H1 (cell line): ENCODE measurements around the gene LRRC41. TPM values are rescaled to one million over a fixed set of nuclear protein-coding genes. Genes with fewer than 3 reads are reported as not detected.

ENCODE experiments used
- CTCF ChIA-PET: fragments of 300-600 bp; sonication (Branson Sonifier 250); formaldehyde crosslinking; loops from one replicate; lab custom pipeline; 2021; ENCODE audit not compliant: partially characterized antibody; lab: Charles Lee
- POLR2A ChIA-PET: fragments of 300-600 bp; sonication (Branson Sonifier 250); formaldehyde crosslinking; loops from one replicate; lab custom pipeline; 2021; ENCODE audit warnings: inconsistent platforms; ENCODE audit not compliant: partially characterized antibody; lab: Charles Lee
- DNase-seq, 2 experiments: peaks; one replicate each; pipeline versions ENCODE4 v3.0.0 to v3.0.0-alpha.2; 2010 to 2022; ENCODE audit warnings: low spot score in 2 of 2, low read depth in 1 of 2, mixed read lengths in 1 of 2
- FAIRE-seq: peaks from 2 replicates; lab custom pipeline; 2011; peaks lifted over from hg19 to GRCh38; lab: Jason Lieb, UNC
- H2AFZ ChIP-seq: 2 replicates; pipeline ENCODE4 v1.8.1; 2012; ENCODE audit warnings: low read length, inconsistent platforms
- H2AK5ac ChIP-seq: 2 replicates; pipeline ENCODE4 v1.6.1; 2013; ENCODE audit warnings: low read depth, low read length
- H2BK120ac ChIP-seq: replicated peaks from 2 replicates; pipeline ENCODE3; 2013; ENCODE audit warnings: low read depth, low read length, inconsistent platforms
- H2BK12ac ChIP-seq: 2 replicates; pipeline ENCODE4 v1.6.1; 2013; ENCODE audit warnings: low read depth, low read length
- H2BK15ac ChIP-seq: 2 replicates; pipeline ENCODE4 v1.6.1; 2013; ENCODE audit warnings: low read length
- H2BK20ac ChIP-seq: 2 replicates; pipeline ENCODE4 v1.6.1; 2013; ENCODE audit warnings: low read length
- H2BK5ac ChIP-seq: 2 replicates; pipeline ENCODE4 v1.6.1; 2013; ENCODE audit warnings: low read depth, low read length
- H3K14ac ChIP-seq: 2 replicates; pipeline ENCODE4 v1.6.1; 2013; ENCODE audit warnings: inconsistent platforms; ENCODE audit not compliant: insufficient read length
- H3K18ac ChIP-seq: 2 replicates; pipeline ENCODE4 v1.6.1; 2013; ENCODE audit warnings: low read length; ENCODE audit errors: extremely low read depth
- H3K23ac ChIP-seq: 2 replicates; pipeline ENCODE4 v1.6.1; 2013; ENCODE audit warnings: inconsistent platforms; ENCODE audit not compliant: insufficient read length
- H3K23me2 ChIP-seq: 2 replicates; pipeline ENCODE4 v1.6.1; 2013; ENCODE audit warnings: low read depth, low read length
- H3K27ac ChIP-seq: 2 replicates; pipeline ENCODE4 v1.6.1; 2011; ENCODE audit warnings: low read depth, low read length, inconsistent platforms
- H3K27me3 ChIP-seq, 4 experiments: replicated peaks in 1 of 4; 1 replicate in 1 of 4; 2 replicates in 3 of 4; pipeline versions ENCODE4 v1.6.1 to v1.8.1; 2011 to 2013; ENCODE audit warnings: low read length in 3 of 4, mild to moderate bottlenecking in 3 of 4, inconsistent platforms in 2 of 4, mixed read lengths in 2 of 4, moderate library complexity in 1 of 4; ENCODE audit not compliant: control insufficient read depth in 3 of 4, insufficient read depth in 3 of 4; ENCODE audit errors: extremely low read depth in 1 of 4
- H3K36me3 ChIP-seq, 4 experiments: 2 replicates each; pipeline versions ENCODE4 v1.6.1 to v1.8.1; 2011 to 2013; ENCODE audit warnings: mild to moderate bottlenecking in 4 of 4, low read length in 3 of 4, moderate library complexity in 2 of 4, control low read depth in 1 of 4, inconsistent platforms in 1 of 4; ENCODE audit not compliant: insufficient read depth in 4 of 4, control insufficient read depth in 2 of 4
- H3K4ac ChIP-seq: replicated peaks from 2 replicates; pipeline ENCODE3; 2013; ENCODE audit warnings: low read length, low read depth, mixed read lengths, inconsistent platforms; ENCODE audit not compliant: insufficient read length
- H3K4me1 ChIP-seq, 4 experiments: replicated peaks in 1 of 4; 1 replicate in 1 of 4; 2 replicates in 3 of 4; pipeline versions ENCODE4 v1.6.1 to v1.8.1; 2011 to 2013; ENCODE audit warnings: low read length in 3 of 4, inconsistent platforms in 2 of 4, mixed read lengths in 1 of 4; ENCODE audit not compliant: insufficient read depth in 4 of 4, control insufficient read depth in 3 of 4
- H3K4me2 ChIP-seq, 2 experiments: 2 replicates each; pipeline versions ENCODE4 v1.6.1 to v1.8.1; 2011 to 2013; ENCODE audit warnings: low read depth in 2 of 2, low read length in 2 of 2, control low read depth in 1 of 2, inconsistent platforms in 1 of 2, mild to moderate bottlenecking in 1 of 2; ENCODE audit not compliant: insufficient read depth in 1 of 2
- H3K4me3 ChIP-seq, 4 experiments: fragments of 200-600, 300-600 bp in 1 of 4; sonication (generic), shearing (Covaris generic), sonication (Bioruptor Twin) in 1 of 4; 2 replicates each; pipeline versions ENCODE4 v1.5.1 to v1.8.1; 2011 to 2016; ENCODE audit warnings: low read length in 4 of 4, low read depth in 3 of 4, control low read depth in 2 of 4, inconsistent platforms in 2 of 4, mild to moderate bottlenecking in 2 of 4, mixed read lengths in 1 of 4, moderate library complexity in 1 of 4; ENCODE audit not compliant: insufficient read depth in 2 of 4; ENCODE audit errors: extremely low read depth in 1 of 4
- H3K56ac ChIP-seq: replicated peaks from 2 replicates; pipeline ENCODE3; 2013; ENCODE audit warnings: low read depth, mild to moderate bottlenecking, mixed read lengths, low read length, inconsistent platforms; ENCODE audit not compliant: insufficient read length
- H3K79me1 ChIP-seq: 2 replicates; pipeline ENCODE4 v1.6.1; 2013; ENCODE audit warnings: low read depth, low read length, control low read depth
- H3K79me2 ChIP-seq, 2 experiments: 2 replicates each; pipeline versions ENCODE4 v1.6.1 to v1.8.1; 2012 to 2013; ENCODE audit warnings: low read length in 2 of 2, mild to moderate bottlenecking in 2 of 2, inconsistent platforms in 1 of 2; ENCODE audit not compliant: insufficient read depth in 2 of 2, control insufficient read depth in 1 of 2
- H3K9ac ChIP-seq, 4 experiments: replicated peaks in 1 of 4; 1 replicate in 1 of 4; 2 replicates in 3 of 4; pipeline versions ENCODE4 v1.6.1 to v1.8.1; 2011 to 2013; ENCODE audit warnings: low read depth in 3 of 4, low read length in 3 of 4, control low read depth in 2 of 4, mild to moderate bottlenecking in 2 of 4, moderate library complexity in 2 of 4, inconsistent platforms in 1 of 4; ENCODE audit errors: extremely low read depth in 1 of 4
- H3K9me3 ChIP-seq, 2 experiments: 2 replicates each; pipeline versions ENCODE4 v1.6.1 to v1.8.1; 2012 to 2013; ENCODE audit warnings: mild to moderate bottlenecking in 2 of 2, moderate library complexity in 2 of 2, control low read depth in 1 of 2, inconsistent platforms in 1 of 2, low read depth in 1 of 2, low read length in 1 of 2, mixed read lengths in 1 of 2; ENCODE audit not compliant: insufficient read depth in 2 of 2
- H4K20me1 ChIP-seq, 2 experiments: replicated peaks in 1 of 2; 2 replicates each; pipeline versions ENCODE3 to v1.8.1; 2011 to 2013; ENCODE audit warnings: inconsistent platforms in 2 of 2, low read length in 2 of 2, mild to moderate bottlenecking in 1 of 2; ENCODE audit not compliant: insufficient read depth in 2 of 2, control insufficient read depth in 1 of 2
- H4K5ac ChIP-seq: 2 replicates; pipeline ENCODE4 v1.6.1; 2013; ENCODE audit warnings: low read length, low read depth, mixed read lengths, inconsistent platforms; ENCODE audit not compliant: insufficient read length
- H4K8ac ChIP-seq: 2 replicates; pipeline ENCODE4 v1.8.0; 2013; ENCODE audit warnings: mild to moderate bottlenecking, moderate library complexity, low read length, inconsistent platforms; ENCODE audit not compliant: insufficient read depth; ENCODE audit errors: extremely low read depth
- H4K91ac ChIP-seq: replicated peaks from 2 replicates; pipeline ENCODE3; 2013; ENCODE audit warnings: low read length, mixed read lengths, inconsistent platforms; ENCODE audit not compliant: insufficient read length
- ATF3 ChIP-seq: IDR thresholded peaks from 2 replicates; pipeline ENCODE4 v1.6.1; 2011; ENCODE audit warnings: low read depth, mild to moderate bottlenecking, low read length; ENCODE audit not compliant: insufficient read depth
- CBX5 ChIP-seq: fragments of 300-800, 300-1000 bp; sonication (generic); IDR thresholded peaks from 2 replicates; pipeline ENCODE4 v1.7.1; 2016; ENCODE audit warnings: antibody characterized with exemption, low read length, low read depth
- CTBP2 ChIP-seq: IDR thresholded peaks from 2 replicates; pipeline ENCODE4 v1.7.0; 2011; ENCODE audit warnings: borderline replicate concordance, mild to moderate bottlenecking, moderate library complexity, mixed read lengths, low read length; ENCODE audit not compliant: insufficient read depth, insufficient read length
- JUND ChIP-seq: IDR thresholded peaks from 2 replicates; pipeline ENCODE4 v1.6.1; 2011; ENCODE audit warnings: mild to moderate bottlenecking, improper control_type of control experiment, low read length
- KDM4A ChIP-seq: IDR thresholded peaks from one replicate; pipeline ENCODE4 v1.7.1; 2012; ENCODE audit warnings: low read depth, mild to moderate bottlenecking, moderate library complexity, low read length, inconsistent platforms; ENCODE audit not compliant: severe bottlenecking
- TAF7 ChIP-seq: optimal IDR thresholded peaks from 2 replicates; pipeline ENCODE3; 2011; ENCODE audit warnings: low read depth, mild to moderate bottlenecking, inconsistent platforms, low read length, moderate library complexity, borderline replicate concordance
- WGBS, 2 experiments: shearing (Covaris generic) in 1 of 2; methylation state at CpG; one replicate each; pipeline versions ENCODE4 v1.1.6 to v1.1.7; 2013 to 2015; ENCODE audit warnings: low lambda C conversion rate in 2 of 2, mixed read lengths in 2 of 2, inconsistent platforms in 1 of 2, low coverage in 1 of 2, missing lambda C conversion rate in 1 of 2; ENCODE audit not compliant: insufficient replicate concordance in 2 of 2, insufficient coverage in 1 of 2, insufficient read length in 1 of 2; ENCODE audit errors: extremely low coverage in 1 of 2, missing lambda C conversion rate in 1 of 2; 5-methylcytosine and 5-hydroxymethylcytosine counted together
- polyA plus RNA-seq, 7 experiments: library from polyadenylated mRNA; depleted of rRNA in 3 of 7; stranded (reverse) in 5 of 7; unstranded in 2 of 7; fragments of >200 nt in 5 of 7; fragments of 200-250 nt in 2 of 7; gene quantifications; 1 replicate in 5 of 7; 2 replicates in 1 of 7; 4 replicates in 1 of 7; pipeline versions ENCODE4 v1.2.1 to v1.2.3, GENCODE V29; 2011 to 2013; ENCODE audit warnings: missing spikeins in 2 of 7, mixed read lengths in 2 of 7
- total RNA-seq: library from RNA; stranded (reverse); fragmentation: NEBNext Ultra II Directional; extraction: Animal tissue kit (Norgen Biotek cat#: 25700); gene quantifications from 2 replicates; pipeline ENCODE4 v1.2.1, GENCODE V29; 2021

Gene LRRC41
- total and polyA plus RNA-seq, 2 of the 8 experiments (the other 6 are each of a cell fraction or from before 2014, with no cell fraction given) = 36.8 to 51.2 TPM

GRCh38 chr1:46262508-46262907 is 40.9 kb downstream of the LRRC41 start:
- POLR2A ChIA-PET = interaction anchor here (0.7 to 29.9 kb wide), 4 partner anchors 11 to 679 kb away, joined by 3 to 689 read pairs (median 52); partner anchors contain the start of genes LRRC41, NASP, RAD54L and UQCRH
- H3K4me3 ChIP-seq = no peak overlapping the region
- H3K9ac ChIP-seq = no peak overlapping the region
- TF ChIP-seq CBX5 = no peak
- TF ChIP-seq JUND = no peak
- TF ChIP-seq CTBP2 = no peak
- TF ChIP-seq ATF3 = no peak
- TF ChIP-seq KDM4A = no peak
- no peak for TF ChIP-seq TAF7

More at GRCh38 chr1:46262508-46262907, 40.9 kb downstream of the LRRC41 start:
- no peaks in the 10 kb centered on the region for H3K23me2 ChIP-seq
- no peaks in the 10 kb centered on the region; the same call in 1 of the 2 replicates for H3K79me1 ChIP-seq
- H2BK5ac ChIP-seq = no peak overlapping the region
- no peak overlapping the region for H3K18ac ChIP-seq
- DNase-seq = no peak
- no peak overlapping the region for H3K56ac ChIP-seq
- no peak overlapping the region for H2BK12ac ChIP-seq
- 90% methylated on average over 1 of the region's 1 CpG; no CpG with 5 or more reads in 1 of the 2 experiments for WGBS, 2 experiments
- peaks cover under 1 to 5% of the 10 kb centered on the region in 2 experiments for H4K20me1 ChIP-seq
- H3K23ac ChIP-seq = no peak overlapping the region
- no peak overlapping the region for H2BK15ac ChIP-seq
- H2BK20ac ChIP-seq = no peak overlapping the region
- no peak overlapping the region for H3K4me2 ChIP-seq
- H3K27ac ChIP-seq = no peak overlapping the region
- H3K4ac ChIP-seq = no peak overlapping the region
- no peak overlapping the region for H4K8ac ChIP-seq
- H3K27me3 ChIP-seq = no peaks in the 10 kb centered on the region; a peak in 1 of 7 replicates
- CTCF ChIA-PET = interaction anchor here (0.9 to 1.8 kb wide), 6 partner anchors 11 to 227 kb away, joined by 3 to 6 read pairs (median 4); no protein-coding TSS in a partner anchor
- no peak overlapping the region for H3K14ac ChIP-seq
- FAIRE-seq = no peak
- no peak overlapping the region for H2BK120ac ChIP-seq
- peaks cover 36 to 89% (median 76%) of the 10 kb centered on the region in 4 experiments for H3K36me3 ChIP-seq
- H3K9me3 ChIP-seq = no peaks in the 10 kb centered on the region
- H4K5ac ChIP-seq = no peak overlapping the region
- no peak overlapping the region for H4K91ac ChIP-seq
- H2AFZ ChIP-seq = no peak overlapping the region
- no peak overlapping the region for H2AK5ac ChIP-seq
- no peaks in the 10 kb centered on the region for H3K4me1 ChIP-seq
- no peaks in the 10 kb centered on the region for H3K79me2 ChIP-seq
